Thymus (tissue), 11 donors: ENCODE data around the gene EXPH5. TPM values are rescaled to one million over a fixed set of nuclear protein-coding genes. Genes with fewer than 3 reads are reported as not detected.

Experiments used
- DNase-seq, 9 donors: peaks; one replicate each; pipeline ENCODE4 v3.0.0-alpha.2; 2013; ENCODE audit warnings: low spot score in 9 of 9, low read depth in 6 of 9, missing footprints in 1 of 9
- H3K27ac ChIP-seq, 2 donors: one replicate each; pipeline ENCODE4 v1.5.1; 2013; ENCODE audit warnings: control low read depth in 1 of 2, low read depth in 1 of 2, low read length in 1 of 2, mild to moderate bottlenecking in 1 of 2, moderate library complexity in 1 of 2
- H3K27me3 ChIP-seq, 2 donors: one replicate each; pipeline ENCODE4 v1.5.1; 2013; ENCODE audit warnings: low read length in 1 of 2; ENCODE audit not compliant: control insufficient read depth in 2 of 2, insufficient read depth in 1 of 2
- H3K36me3 ChIP-seq, 2 donors: one replicate each; pipeline ENCODE4 v1.5.1; 2013; ENCODE audit warnings: low read length in 1 of 2, mild to moderate bottlenecking in 1 of 2, moderate library complexity in 1 of 2; ENCODE audit not compliant: control insufficient read depth in 2 of 2, insufficient read depth in 2 of 2
- H3K4me1 ChIP-seq, 2 donors: one replicate each; pipeline ENCODE4 v1.5.1; 2013; ENCODE audit warnings: low read length in 2 of 2; ENCODE audit not compliant: control insufficient read depth in 2 of 2, insufficient read depth in 2 of 2
- H3K4me3 ChIP-seq, 2 donors: one replicate each; pipeline ENCODE4 v1.5.1; 2013; ENCODE audit warnings: low read length in 2 of 2, control low read depth in 1 of 2, mild to moderate bottlenecking in 1 of 2
- H3K9me3 ChIP-seq, 2 donors: one replicate each; pipeline ENCODE4 v1.5.1; 2013; ENCODE audit warnings: low read length in 1 of 2, mild to moderate bottlenecking in 1 of 2; ENCODE audit not compliant: control insufficient read depth in 2 of 2, insufficient read depth in 1 of 2
- WGBS: extraction: QIAGEN DNeasy Blood & Tissue Kit; methylation state at CpG from one replicate; pipeline ENCODE4 v1.1.7; 2013; 5-methylcytosine and 5-hydroxymethylcytosine counted together
- polyA plus RNA-seq: library from polyadenylated mRNA; stranded (reverse); fragments of 200-250 nt; gene quantifications from one replicate; pipeline ENCODE4 v1.2.3, GENCODE V29; 2013
- total RNA-seq: library from RNA; stranded (reverse); fragments of 120-200 nt; gene quantifications from one replicate; pipeline ENCODE4 v1.2.4, GENCODE V29; 2013
- donor health status: healthy.

EXPH5 gene
- total and polyA plus RNA-seq, 2 donors: 1.8 TPM

- Histone ChIP-seq H3K9me3 (no peaks in the 10 kb centered on the region), H3K4me3 (no peak overlapping the region), H3K27ac (no peak overlapping the region), H3K36me3 (no peaks in the 10 kb centered on the region), H3K4me1 (no peaks in the 10 kb centered on the region), H3K27me3 (no peaks in the 10 kb centered on the region)
- no peak for DNase-seq
- 97% methylated on average over 2 of the region's 2 CpGs for WGBS
These were observed 33.7 kb downstream of the EXPH5 start for GRCh38 chr11:108559904-108560303.

GRCh38 chr11:108559340-108559739, 34.2 kb downstream of the EXPH5 start:
- H3K9me3 ChIP-seq: no peaks in the 10 kb centered on the region
- 25% methylated on average over 2 of the region's 2 CpGs for WGBS
- no peak overlapping the region for H3K4me3 ChIP-seq
- H3K4me1 ChIP-seq: no peaks in the 10 kb centered on the region
- no peaks in the 10 kb centered on the region for H3K36me3 ChIP-seq
- no peak overlapping the region for H3K27ac ChIP-seq
- no peaks in the 10 kb centered on the region for H3K27me3 ChIP-seq
- no peak for DNase-seq

- Histone ChIP-seq H3K4me1 (no peaks in the 10 kb centered on the region), H3K9me3 (no peaks in the 10 kb centered on the region), H3K36me3 (no peaks in the 10 kb centered on the region), H3K4me3 (no peak overlapping the region), H3K27me3 (no peaks in the 10 kb centered on the region), H3K27ac (no peak overlapping the region)
- 96% methylated on average over 2 of the region's 2 CpGs for WGBS
- DNase-seq: no peak
These were observed 35.3 kb downstream of the EXPH5 start for GRCh38 chr11:108558222-108558621.

- no peaks in the 10 kb centered on the region for H3K36me3 ChIP-seq
- no peaks in the 10 kb centered on the region for H3K4me1 ChIP-seq
- no peaks in the 10 kb centered on the region for H3K9me3 ChIP-seq
- no peak for DNase-seq
- no peak overlapping the region for H3K4me3 ChIP-seq
- 98% methylated on average over 2 of the region's 2 CpGs for WGBS
- H3K27ac ChIP-seq: no peak overlapping the region
- no peaks in the 10 kb centered on the region for H3K27me3 ChIP-seq
These were observed 37.5 kb downstream of the EXPH5 start for GRCh38 chr11:108556019-108556418.

- Histone ChIP-seq H3K4me1 (no peaks in the 10 kb centered on the region), H3K27ac (peak overlapping the region in 1 of 2 donors; percentile 12)
- 93% methylated on average over 10 of the region's 10 CpGs for WGBS
These were observed 41.7 kb downstream of the EXPH5 start for GRCh38 chr11:108551651-108552462.

GRCh38 chr11:108549319-108549885, 44.2 kb downstream of the EXPH5 start:
- Histone ChIP-seq H3K27me3 (no peaks in the 10 kb centered on the region), H3K4me1 (no peaks in the 10 kb centered on the region), H3K27ac (no peak overlapping the region), H3K36me3 (no peaks in the 10 kb centered on the region), H3K9me3 (no peaks in the 10 kb centered on the region), H3K4me3 (no peak overlapping the region)
- 95% methylated on average over 3 of the region's 3 CpGs for WGBS
- DNase-seq: no peak

More at GRCh38 chr11:108551651-108552462, 41.7 kb downstream of the EXPH5 start:
- no peak for DNase-seq
- H3K4me3 ChIP-seq: no peak overlapping the region
- H3K36me3 ChIP-seq: no peaks in the 10 kb centered on the region
- H3K9me3 ChIP-seq: no peaks in the 10 kb centered on the region
- H3K27me3 ChIP-seq: no peaks in the 10 kb centered on the region

GRCh38 chr11:108545909-108546501, 47.6 kb downstream of the EXPH5 start:
- Histone ChIP-seq H3K4me1 (no peaks in the 10 kb centered on the region), H3K9me3 (no peaks in the 10 kb centered on the region), H3K36me3 (no peaks in the 10 kb centered on the region), H3K27ac (no peak overlapping the region), H3K27me3 (no peaks in the 10 kb centered on the region), H3K4me3 (no peak overlapping the region)
- no peak for DNase-seq
- 94% methylated on average over 5 of the region's 5 CpGs for WGBS

GRCh38 chr11:108543316-108543964, 50.1 kb downstream of the EXPH5 start:
- Histone ChIP-seq H3K27ac (no peak overlapping the region), H3K27me3 (no peaks in the 10 kb centered on the region), H3K4me1 (peaks cover 0 to 3% of the 10 kb centered on the region in 2 donors), H3K9me3 (no peaks in the 10 kb centered on the region), H3K36me3 (no peaks in the 10 kb centered on the region), H3K4me3 (no peak overlapping the region)
- 97% methylated on average over 5 of the region's 5 CpGs for WGBS
- no peak for DNase-seq

- no peak overlapping the region for H3K4me3 ChIP-seq
- no peak for DNase-seq
- H3K36me3 ChIP-seq: no peaks in the 10 kb centered on the region
- peaks cover 0 to 3% of the 10 kb centered on the region in 2 donors for H3K4me1 ChIP-seq
- H3K27ac ChIP-seq: no peak overlapping the region
- H3K27me3 ChIP-seq: no peaks in the 10 kb centered on the region
- no peaks in the 10 kb centered on the region for H3K9me3 ChIP-seq
These were observed 52.0 kb downstream of the EXPH5 start for GRCh38 chr11:108541531-108541930.
